Measurements from ENCODE around the gene GABRG3. TPM values are rescaled to one million over a fixed set of nuclear protein-coding genes. Genes with fewer than 3 reads are reported as not detected.

GABRG3 gene
- total RNA-seq, 1 experiment from 2014 or later = not detected

- RAD21 ChIA-PET (ENCODE audit: low non-redundant PET in 1 of 2, low total read pairs in 2 of 2, uncharacterized antibody in 2 of 2, unreplicated experiment in 2 of 2) = no interaction called here
- Histone ChIP-seq H3K4me3 (replicated peaks in 1 of 2; ENCODE audit: low read depth in 1 of 2, low read length in 2 of 2) (no peak overlapping the region), H3K79me2 (ENCODE audit: insufficient read depth, low read length) (no peaks in the 10 kb centered on the region), H3K9me3 (ENCODE audit: control insufficient read depth in 1 of 2, insufficient read depth in 1 of 2, low read depth in 1 of 2, low read length in 2 of 2) (peaks cover 4 to 29% of the 10 kb centered on the region in 2 experiments; a peak in 2 of 4 replicates), H3K36me3 (ENCODE audit: control insufficient read depth in 1 of 2, insufficient read depth in 2 of 2, low read length in 2 of 2) (no peaks in the 10 kb centered on the region), H3K9ac (ENCODE audit: low read length) (no peak overlapping the region), H3K9me2 (ENCODE audit: insufficient read depth) (no peaks in the 10 kb centered on the region), H2AFZ (ENCODE audit: low read depth, low read length, poor library complexity, severe bottlenecking) (no peak overlapping the region), H3K27ac (ENCODE audit: low read depth, low read length) (no peak overlapping the region), H3K4me2 (ENCODE audit: low read length) (no peak overlapping the region), H3K4me1 (ENCODE audit: control insufficient read depth in 1 of 2, insufficient read depth in 2 of 2, low read length in 2 of 2) (no peaks in the 10 kb centered on the region), H4K20me1 (ENCODE audit: insufficient read depth) (no peaks in the 10 kb centered on the region), H3K27me3 (ENCODE audit: insufficient read depth, low read length) (no peaks in the 10 kb centered on the region)
- intact Hi-C loops (cut with micrococcal nuclease) = no loop called here
- POLR2A ChIA-PET = no interaction called here
- no peak for DNase-seq (ENCODE audit: low read depth, low spot score)
- ATAC-seq = no peak
- TF ChIP-seq EZH2 (IDR thresholded peaks at IDR 0.05) (no peak), MAX (IDR thresholded peaks at IDR 0.05) (no peak), REST (IDR thresholded peaks at IDR 0.05; ENCODE audit: low read depth) (no peak), SRF (IDR thresholded peaks at IDR 0.05; ENCODE audit: low read depth) (no peak), ZBTB33 (IDR thresholded peaks at IDR 0.05; ENCODE audit: extremely low read depth, insufficient replicate concordance, low read length) (no peak), POLR2AphosphoS5 (IDR thresholded peaks at IDR 0.05; ENCODE audit: low read depth, low read length) (no peak)
- CTCF ChIA-PET = no interaction called here
- BruUV-seq (replicated peaks) = no TSS peak
Observed at GRCh38 chr15:27575521-27575920, 604.5 kb downstream of the GABRG3 start.

All from HCT116 (cell line).